ENCODE results near the gene ZNF587. TPM values are rescaled to one million over a fixed set of nuclear protein-coding genes. Genes with fewer than 3 reads are reported as not detected.

ZNF587 gene
- total RNA-seq, 2 donors from 2014 or later, result 11.6 to 12.5 TPM

DNA sequence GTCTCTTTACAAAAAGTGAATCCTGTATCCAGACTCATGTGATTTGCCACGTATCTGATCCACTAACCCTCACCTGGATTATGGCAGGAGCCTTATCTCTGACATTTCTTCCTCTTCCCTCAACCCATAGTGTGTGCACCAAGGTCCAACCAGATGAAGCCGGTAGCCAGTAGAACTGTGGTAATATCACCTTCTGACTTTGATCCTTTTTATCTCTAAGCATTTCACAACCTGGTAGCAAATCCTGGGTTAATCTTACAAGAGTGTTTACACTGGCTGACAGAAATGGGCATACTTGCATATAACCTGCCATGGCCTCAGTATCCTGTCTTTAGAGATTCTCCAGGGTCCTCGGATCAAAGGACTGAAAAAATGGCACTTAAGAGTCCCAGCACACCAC, 64.9 kb downstream of the ZNF587 start:
- Histone ChIP-seq H3K36me3 (peaks cover 14% of the 10 kb centered on the region), H3K27me3 (no peaks in the 10 kb centered on the region), H3K4me3 (no peak overlapping the region), H3K4me1 (peaks cover 0 to 14% of the 10 kb centered on the region in 2 donors), H3K9me3 (peaks cover 0 to 20% of the 10 kb centered on the region in 2 donors), H3K27ac (no peak overlapping the region)
- no peak for DNase-seq (ENCODE audit: low spot score)
- TF ChIP-seq, protein P1, sequence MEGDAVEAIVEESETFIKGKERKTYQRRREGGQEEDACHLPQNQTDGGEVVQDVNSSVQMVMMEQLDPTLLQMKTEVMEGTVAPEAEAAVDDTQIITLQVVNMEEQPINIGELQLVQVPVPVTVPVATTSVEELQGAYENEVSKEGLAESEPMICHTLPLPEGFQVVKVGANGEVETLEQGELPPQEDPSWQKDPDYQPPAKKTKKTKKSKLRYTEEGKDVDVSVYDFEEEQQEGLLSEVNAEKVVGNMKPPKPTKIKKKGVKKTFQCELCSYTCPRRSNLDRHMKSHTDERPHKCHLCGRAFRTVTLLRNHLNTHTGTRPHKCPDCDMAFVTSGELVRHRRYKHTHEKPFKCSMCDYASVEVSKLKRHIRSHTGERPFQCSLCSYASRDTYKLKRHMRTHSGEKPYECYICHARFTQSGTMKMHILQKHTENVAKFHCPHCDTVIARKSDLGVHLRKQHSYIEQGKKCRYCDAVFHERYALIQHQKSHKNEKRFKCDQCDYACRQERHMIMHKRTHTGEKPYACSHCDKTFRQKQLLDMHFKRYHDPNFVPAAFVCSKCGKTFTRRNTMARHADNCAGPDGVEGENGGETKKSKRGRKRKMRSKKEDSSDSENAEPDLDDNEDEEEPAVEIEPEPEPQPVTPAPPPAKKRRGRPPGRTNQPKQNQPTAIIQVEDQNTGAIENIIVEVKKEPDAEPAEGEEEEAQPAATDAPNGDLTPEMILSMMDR (IDR thresholded peaks at IDR 0.05), result no peak

Other genes with a start within 250 kb of the ZNF587 start
- 10 to 100 TPM in 1 of 2 donors, 1 to 10 TPM in 1; 5.7 to 10.8 TPM for gene ZNF530, start 250.0 kb upstream of the ZNF587 start, total RNA-seq
- 10 to 100 TPM; 11.5 to 14.1 TPM for gene ZNF134, start 235.6 kb upstream of the ZNF587 start, total RNA-seq
- 1 to 10 TPM; 8.8 to 9.7 TPM for gene ZNF211, start 216.7 kb upstream of the ZNF587 start, total RNA-seq
- gene ZSCAN4, start 180.9 kb upstream of the ZNF587 start, total RNA-seq, result under 1 TPM in 1 of 2 donors, not detected in 1; 0.24 TPM
- gene ZNF551, start 167.9 kb upstream of the ZNF587 start, total RNA-seq, result 1 to 10 TPM; 3.0 to 5.1 TPM
- 1 to 10 TPM; 2.8 to 3.3 TPM for gene ZNF154, start 140.7 kb upstream of the ZNF587 start, total RNA-seq
- gene ZNF671, start 122.2 kb upstream of the ZNF587 start, total RNA-seq, result 1 to 10 TPM; 5.6 to 8.3 TPM
- 1 to 10 TPM; 6.0 to 8.9 TPM for gene ZNF776, start 103.0 kb upstream of the ZNF587 start, total RNA-seq
- 10 to 100 TPM in 1 of 2 donors, 1 to 10 TPM in 1; 5.7 to 11.9 TPM for gene ZNF586, start 80.2 kb upstream of the ZNF587 start, total RNA-seq
- 1 to 10 TPM; 1.0 to 5.3 TPM for gene ZNF552, start 34.9 kb upstream of the ZNF587 start, total RNA-seq
- 1 to 10 TPM; 3.2 to 5.7 TPM for gene ZNF587B, start 19.6 kb upstream of the ZNF587 start, total RNA-seq
- gene ZNF814, start 39.2 kb downstream of the ZNF587 start, total RNA-seq, result 1 to 10 TPM; 8.7 to 9.2 TPM
- 1 to 10 TPM; 7.5 TPM for gene ZNF417, start 66.7 kb downstream of the ZNF587 start, total RNA-seq
- gene ZNF418, start 85.5 kb downstream of the ZNF587 start, total RNA-seq, result 1 to 10 TPM; 5.2 to 5.7 TPM
- gene ZNF256, start 97.8 kb downstream of the ZNF587 start, total RNA-seq, result 1 to 10 TPM; 5.3 to 5.7 TPM
- gene C19orf18, start 124.7 kb downstream of the ZNF587 start, total RNA-seq, result 1 to 10 TPM in 1 of 2 donors, not detected in 1; 1.7 TPM
- gene ZNF606, start 153.0 kb downstream of the ZNF587 start, total RNA-seq, result 1 to 10 TPM; 9.6 TPM
- gene ZSCAN1, start 184.2 kb downstream of the ZNF587 start, total RNA-seq, result not detected
- 1 to 10 TPM; 2.5 to 3.1 TPM for gene ZNF135, start 209.4 kb downstream of the ZNF587 start, total RNA-seq
- gene ZSCAN18, start 248.4 kb downstream of the ZNF587 start, total RNA-seq, result 10 to 100 TPM; 48.3 to 65.7 TPM

Data from right atrium auricular region (tissue), 2 donors.